Ramos (cell line): ENCODE measurements around the gene NTN5.
"Not testable (repeated sequence)": the region's sequence is repeated elsewhere in the genome, so short reads cannot be mapped to it uniquely, and the experiment has no call there.

Experiments used
- in situ Hi-C: fragments of 300-500 bp; cut with MboI; formaldehyde crosslinking; loops from one replicate; pipeline ENCODE4 v1.14.3; 2022; ENCODE audit warnings: low sequenced_read_pairs; ENCODE audit not compliant: unreplicated experiment

NTN5 gene

GRCh38 chr19:48633148-48634035 is 39.4 kb downstream of the NTN5 start:
- in situ Hi-C loops = no loop called here

- in situ Hi-C loops = no loop called here
Observed at GRCh38 chr19:48632692-48633147, 40.1 kb downstream of the NTN5 start.

GRCh38 chr19:48632286-48632685 is 40.5 kb downstream of the NTN5 start:
- in situ Hi-C loops = not testable (repeated sequence)

DNA sequence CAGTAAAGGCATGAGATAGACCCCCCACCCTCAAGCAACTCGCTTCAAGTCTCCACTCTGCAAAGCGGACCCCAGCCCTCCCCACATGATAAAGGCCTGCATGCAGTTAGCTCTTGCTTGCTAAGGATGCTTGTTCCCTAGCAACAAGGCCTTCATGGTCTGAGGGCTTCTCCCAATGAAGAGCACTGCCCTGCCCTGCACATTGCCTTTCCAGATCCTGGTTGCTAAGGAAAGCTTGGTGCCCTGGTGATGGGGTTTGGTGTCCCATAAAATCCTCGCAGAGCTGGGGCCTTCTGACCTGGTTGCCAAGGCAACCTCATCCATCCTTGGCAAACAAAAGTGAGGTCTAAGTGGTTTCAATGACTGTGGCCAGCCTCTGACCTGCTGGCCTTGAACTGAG is 41.6 kb downstream of the NTN5 start:
- in situ Hi-C loops = no loop called here

DNA sequence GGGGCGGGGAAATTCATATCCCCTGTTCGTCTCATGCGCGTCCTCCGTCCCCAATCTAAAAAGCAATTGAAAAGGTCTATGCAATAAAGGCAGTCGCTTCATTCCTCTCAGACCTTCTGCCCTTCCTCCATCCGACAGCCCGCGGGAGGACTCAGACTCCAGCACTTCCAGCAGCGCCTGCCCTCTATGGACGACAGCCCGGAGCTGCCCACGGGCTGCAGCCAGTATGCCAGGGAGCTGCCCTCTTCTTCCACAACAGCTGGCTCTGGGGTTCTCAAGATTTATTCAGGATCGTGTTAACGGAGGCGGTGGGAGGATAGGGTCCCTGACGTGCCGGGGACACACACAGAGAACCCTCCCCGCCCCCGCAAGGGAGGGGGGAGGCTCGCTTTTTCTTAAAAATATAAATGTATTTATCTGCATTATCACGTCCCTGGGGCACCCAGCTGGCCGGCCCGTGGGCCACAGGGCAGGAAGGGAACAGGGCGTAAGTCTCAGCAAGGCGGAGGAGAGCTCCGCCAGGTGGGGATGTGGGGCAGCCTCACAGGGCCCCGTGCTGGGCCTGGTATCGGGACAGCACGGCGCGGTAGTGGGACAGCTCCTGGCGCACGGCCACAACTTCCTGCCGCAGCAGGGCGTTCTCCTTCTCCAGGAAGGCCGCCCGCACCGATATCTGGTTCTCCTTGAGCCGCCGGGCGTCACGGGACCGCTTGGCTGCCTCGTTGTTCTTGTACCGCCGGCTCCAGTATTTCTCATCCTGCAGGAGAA is 42.3 kb downstream of the NTN5 start:
- in situ Hi-C loops = no loop called here

GRCh38 chr19:48629599-48630295 is 43.1 kb downstream of the NTN5 start:
- in situ Hi-C loops = no loop called here

GRCh38 chr19:48629297-48629598 is 43.6 kb downstream of the NTN5 start:
- in situ Hi-C loops = no loop called here

DNA sequence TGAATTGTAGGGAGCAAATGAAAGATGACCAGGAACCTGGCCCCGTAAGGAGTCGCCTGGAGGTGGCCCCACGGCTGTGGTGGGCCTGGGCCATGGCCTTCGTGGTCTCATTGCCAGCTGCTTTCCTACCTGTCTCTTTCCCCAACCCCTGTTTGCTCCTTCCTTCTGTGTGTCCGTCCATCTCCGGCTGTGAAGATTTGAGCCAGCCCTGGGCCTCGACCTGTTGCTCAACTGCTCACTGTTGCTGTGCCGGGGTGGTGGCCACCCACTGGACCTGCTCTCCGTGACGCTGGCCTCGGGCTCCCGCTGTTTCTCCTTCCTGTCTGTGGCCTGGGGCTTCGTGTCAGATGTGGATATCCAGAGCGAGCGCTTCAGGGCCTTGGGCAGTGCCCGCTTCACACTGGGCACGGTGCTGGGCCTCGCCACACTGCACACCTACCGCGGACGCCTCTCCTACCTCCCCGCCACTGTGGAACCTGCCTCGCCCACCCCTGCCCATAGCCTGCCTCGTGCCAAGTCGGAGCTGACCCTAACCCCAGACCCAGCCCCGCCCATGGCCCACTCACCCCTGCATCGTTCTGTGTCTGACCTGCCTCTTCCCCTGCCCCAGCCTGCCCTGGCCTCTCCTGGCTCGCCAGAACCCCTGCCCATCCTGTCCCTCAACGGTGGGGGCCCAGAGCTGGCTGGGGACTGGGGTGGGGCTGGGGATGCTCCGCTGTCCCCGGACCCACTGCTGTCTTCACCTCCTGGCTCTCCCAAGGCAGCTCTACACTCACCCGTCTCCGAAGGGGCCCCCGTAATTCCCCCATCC is 44.1 kb downstream of the NTN5 start:
- in situ Hi-C loops = no loop called here

- in situ Hi-C loops = no loop called here
Observed at GRCh38 chr19:48627865-48628314, 44.9 kb downstream of the NTN5 start.

DNA sequence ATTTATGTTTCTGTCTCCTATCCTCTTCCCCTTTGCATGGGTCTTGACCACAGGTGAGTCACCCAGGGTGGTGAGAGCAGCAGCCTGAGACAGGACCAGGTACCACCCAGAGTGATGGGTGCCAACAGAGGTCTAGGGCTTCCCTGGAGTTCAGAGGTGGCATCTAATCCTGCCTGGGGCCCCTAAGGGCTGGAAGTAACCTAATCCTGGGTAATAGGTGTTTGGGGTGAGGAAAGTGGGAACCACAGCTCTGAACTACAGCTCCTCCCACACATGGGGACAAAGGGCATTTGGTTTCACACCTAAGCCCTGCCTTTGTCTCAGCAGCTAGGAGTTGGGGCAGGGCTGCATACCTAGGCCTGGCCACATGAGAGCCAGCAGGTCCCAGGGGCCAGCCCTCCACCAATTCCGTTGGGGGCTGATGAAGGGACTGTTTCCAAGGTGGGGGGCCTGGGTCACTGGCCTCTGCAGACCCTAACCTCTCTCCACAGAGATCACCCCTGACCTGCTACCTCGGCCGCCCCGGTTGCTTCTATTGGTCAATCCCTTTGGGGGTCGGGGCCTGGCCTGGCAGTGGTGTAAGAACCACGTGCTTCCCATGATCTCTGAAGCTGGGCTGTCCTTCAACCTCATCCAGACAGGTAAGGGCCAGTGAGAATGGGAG is 45.5 kb downstream of the NTN5 start:
- in situ Hi-C loops = no loop called here

DNA sequence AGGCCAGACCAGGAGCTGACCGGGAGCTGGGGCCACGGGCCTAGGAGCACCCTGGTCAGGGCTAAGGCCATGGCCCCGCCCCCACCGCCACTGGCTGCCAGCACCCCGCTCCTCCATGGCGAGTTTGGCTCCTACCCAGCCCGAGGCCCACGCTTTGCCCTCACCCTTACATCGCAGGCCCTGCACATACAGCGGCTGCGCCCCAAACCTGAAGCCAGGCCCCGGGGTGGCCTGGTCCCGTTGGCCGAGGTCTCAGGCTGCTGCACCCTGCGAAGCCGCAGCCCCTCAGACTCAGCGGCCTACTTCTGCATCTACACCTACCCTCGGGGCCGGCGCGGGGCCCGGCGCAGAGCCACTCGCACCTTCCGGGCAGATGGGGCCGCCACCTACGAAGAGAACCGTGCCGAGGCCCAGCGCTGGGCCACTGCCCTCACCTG is 46.9 kb downstream of the NTN5 start:
- in situ Hi-C loops = no loop called here

DNA sequence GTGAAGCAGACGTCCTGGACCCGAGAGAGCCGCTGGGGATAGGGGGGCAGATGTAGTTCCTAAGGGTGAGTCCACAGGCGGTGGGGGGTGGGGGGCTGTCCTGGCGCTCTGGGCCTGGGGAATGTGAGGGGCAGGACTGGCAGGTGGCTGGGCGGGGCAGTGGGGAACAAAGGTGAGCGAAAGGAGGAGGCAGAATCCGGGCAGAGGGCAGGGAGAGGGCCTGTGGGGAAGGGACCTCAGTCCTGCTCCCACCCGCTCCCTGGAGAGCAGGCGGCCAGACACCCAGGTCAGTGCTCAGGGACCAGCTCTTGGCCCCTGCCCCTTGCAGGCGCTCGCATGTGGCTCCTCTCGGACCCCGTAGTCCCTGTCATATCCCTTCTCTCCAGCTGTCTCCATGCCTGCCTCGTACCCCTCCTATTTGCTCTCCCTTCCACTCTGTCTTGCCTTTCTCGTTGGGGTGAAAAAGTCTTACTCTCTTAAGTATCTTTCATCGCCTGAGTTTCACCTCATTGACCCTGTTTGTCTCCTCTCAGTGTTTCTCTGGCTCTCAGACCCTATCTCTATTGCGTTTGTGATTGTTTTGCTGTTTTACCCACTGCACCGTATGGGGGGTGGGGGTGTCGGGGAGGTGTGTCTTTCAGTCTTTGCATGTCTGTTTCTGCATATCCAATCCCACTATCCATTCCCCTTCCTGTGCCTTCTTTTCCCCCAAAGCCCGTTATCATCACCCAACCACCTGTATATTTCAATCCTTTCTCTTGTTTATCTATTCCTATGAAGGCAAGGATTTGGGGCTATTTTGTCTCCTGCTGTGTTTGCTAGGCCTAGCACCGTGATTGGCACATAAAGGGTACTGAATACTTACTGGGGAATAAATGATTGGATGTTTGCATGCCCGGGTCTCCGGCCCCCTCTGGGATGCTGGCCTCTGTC is 47.8 kb downstream of the NTN5 start:
- in situ Hi-C loops = no loop called here

DNA sequence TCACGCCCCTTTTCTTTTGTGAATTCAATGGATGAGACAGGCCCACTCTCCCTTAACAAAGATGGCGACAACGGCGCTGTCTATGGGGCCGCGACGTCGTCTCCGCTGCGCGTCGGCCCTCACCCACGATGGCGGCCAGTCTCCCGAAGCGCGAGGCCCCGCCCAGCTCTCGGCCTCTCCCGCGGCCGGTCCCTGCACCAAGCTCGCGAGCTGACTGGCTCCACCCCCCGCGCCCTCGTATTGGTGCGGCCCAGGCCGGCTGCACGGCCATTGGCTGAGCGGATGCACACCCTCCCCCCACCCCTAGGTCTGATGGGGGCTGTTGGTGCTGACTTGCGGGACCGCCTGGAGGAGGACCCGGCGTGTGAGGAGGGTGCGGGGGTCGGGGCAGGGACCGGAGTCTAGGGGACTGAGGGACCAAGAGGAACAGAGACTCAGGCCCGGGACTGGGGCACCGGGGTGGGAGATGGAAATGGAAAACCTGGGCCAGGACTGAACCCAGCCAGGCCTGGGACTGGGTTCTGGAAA is 48.7 kb downstream of the NTN5 start:
- in situ Hi-C loops = no loop called here

DNA sequence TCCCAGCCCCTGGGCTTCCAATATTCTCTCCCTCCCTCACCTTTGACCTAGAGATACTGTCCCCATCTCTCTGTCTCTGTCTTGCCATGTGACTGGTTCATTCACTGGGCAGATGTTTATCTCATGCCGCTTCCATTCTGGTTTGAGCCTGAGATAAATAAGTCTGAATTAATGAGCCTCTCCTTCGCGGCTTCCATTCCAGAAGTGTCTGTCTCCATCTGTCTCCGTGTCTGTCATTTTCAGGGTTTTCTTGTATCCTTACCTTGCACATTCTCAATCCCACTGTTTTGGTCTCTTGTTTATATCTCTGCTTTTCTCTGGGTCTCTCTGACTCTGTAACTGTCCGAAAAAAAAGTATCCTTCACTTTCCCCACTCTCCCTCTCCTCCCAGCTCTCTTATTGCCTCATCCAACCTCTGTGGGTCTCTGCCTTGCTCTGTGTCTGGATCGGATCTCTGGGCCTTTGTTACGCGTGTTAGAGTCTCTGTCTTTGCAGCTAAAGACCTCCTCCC is 49.2 kb downstream of the NTN5 start:
- in situ Hi-C loops = no loop called here

GRCh38 chr19:48619692-48620585 is 52.9 kb downstream of the NTN5 start:
- in situ Hi-C loops = no loop called here

GRCh38 chr19:48618916-48619691 is 53.7 kb downstream of the NTN5 start, which contains the start of the genes RPL18 and SPHK2:
RPL18 (minus strand) TSS chr19:48619178; CDS start chr19:48619143, 35 bp downstream.
SPHK2 (plus strand) TSS chr19:48619506; CDS start chr19:48620515, 1,009 bp downstream.
- in situ Hi-C loops = no loop called here
